Neural progenitor cell (in vitro differentiated cells): Measurements from ENCODE around the gene PDE3A. TPM values are rescaled to one million over a fixed set of nuclear protein-coding genes. Genes with fewer than 3 reads are reported as not detected.
A peak's percentile ranks its signal among the peaks of the same experiment; 100 is the strongest.
"Not testable (repeated sequence)": the region's sequence is repeated elsewhere in the genome, so short reads cannot be mapped to it uniquely, and the experiment has no call there.

Experiments used
- DNase-seq: peaks from one replicate; pipeline ENCODE4 v3.0.0-alpha.2; 2016; ENCODE audit warnings: low spot score
- H2AFZ ChIP-seq: fragments of 200-600 bp; sonication (generic); replicated peaks from 2 replicates; pipeline ENCODE4 v1.6.1; 2016; ENCODE audit warnings: antibody characterized with exemption
- H3F3A ChIP-seq: fragments of 200-600 bp; sonication (generic); 2 replicates; pipeline ENCODE4 v1.6.1; 2016; ENCODE audit warnings: antibody characterized with exemption, low read depth
- H3K27ac ChIP-seq: fragments of 200-600 bp; sonication (generic); 2 replicates; pipeline ENCODE4 v1.5.1; 2016; ENCODE audit warnings: mild to moderate bottlenecking
- H3K27me3 ChIP-seq: fragments of 200-600 bp; sonication (generic); 2 replicates; pipeline ENCODE4 v1.6.1; 2016; ENCODE audit warnings: mild to moderate bottlenecking, moderate library complexity
- H3K36me3 ChIP-seq: fragments of 200-600 bp; sonication (generic); 2 replicates; pipeline ENCODE4 v1.5.1; 2016
- H3K4me1 ChIP-seq: fragments of 200-600 bp; sonication (generic); 2 replicates; pipeline ENCODE4 v1.6.1; 2016; ENCODE audit warnings: mixed run types
- H3K4me2 ChIP-seq: fragments of 200-600 bp; sonication (generic); 2 replicates; pipeline ENCODE4 v1.6.1; 2016
- H3K4me3 ChIP-seq: fragments of 200-600 bp; sonication (generic); 2 replicates; pipeline ENCODE4 v1.5.1; 2016
- H3K79me2 ChIP-seq: fragments of 200-600 bp; sonication (generic); 2 replicates; pipeline ENCODE4 v1.6.1; 2016; ENCODE audit warnings: low read depth
- H3K9ac ChIP-seq: fragments of 200-600 bp; sonication (generic); 2 replicates; pipeline ENCODE4 v1.6.1; 2016
- H3K9me3 ChIP-seq: fragments of 200-600 bp; sonication (generic); 2 replicates; pipeline ENCODE4 v1.5.1; 2016; ENCODE audit warnings: low read depth
- H4K20me1 ChIP-seq: fragments of 200-600 bp; sonication (generic); 2 replicates; pipeline ENCODE4 v1.6.1; 2016; ENCODE audit warnings: low read depth
- H3K27ac Mint-ChIP-seq: 3 replicates; pipeline ENCODE4 v1.8.0; 2021; ENCODE audit warnings: mixed read lengths
- H3K27me3 Mint-ChIP-seq: 2 replicates; pipeline ENCODE4 v1.8.0; 2022; ENCODE audit warnings: low read depth, mild to moderate bottlenecking, inconsistent platforms, moderate library complexity, mixed read lengths; ENCODE audit not compliant: insufficient read depth
- H3K36me3 Mint-ChIP-seq: 3 replicates; pipeline ENCODE4 v1.8.0; 2021; ENCODE audit warnings: mixed read lengths
- H3K4me1 Mint-ChIP-seq: 3 replicates; pipeline ENCODE4 v1.8.0; 2021; ENCODE audit warnings: mixed read lengths
- H3K4me3 Mint-ChIP-seq: 3 replicates; pipeline ENCODE4 v1.8.0; 2021; ENCODE audit warnings: mild to moderate bottlenecking, moderate library complexity, mixed read lengths
- H3K9me3 Mint-ChIP-seq: 3 replicates; pipeline ENCODE4 v1.8.0; 2020; ENCODE audit warnings: mixed read lengths
- EZH2 ChIP-seq: fragments of 200-600 bp; sonication (generic); IDR thresholded peaks from 2 replicates; pipeline ENCODE4 v1.6.1; 2017; ENCODE audit warnings: antibody characterized with exemption, mild to moderate bottlenecking, moderate library complexity
- EZH2phosphoT487 ChIP-seq: fragments of 200-600 bp; sonication (generic); IDR thresholded peaks from 2 replicates; pipeline ENCODE4 v1.6.1; 2017; ENCODE audit warnings: antibody characterized with exemption
- total RNA-seq: library from RNA; depleted of rRNA; stranded (reverse); fragments of >200 nt; gene quantifications from 2 replicates; pipeline ENCODE4 v1.2.3, GENCODE V29; 2015; ENCODE audit warnings: low replicate concordance
- TF ChIP-seq, protein P1 (sequence below): fragments of 200-600 bp; sonication (generic); IDR thresholded peaks from 2 replicates; pipeline ENCODE4 v1.5.1; 2017; ENCODE audit warnings: antibody characterized with exemption, mild to moderate bottlenecking

The PDE3A gene
- 0.22 and 0.47 TPM in 2 replicates for total RNA-seq

- Histone ChIP-seq H3K27ac (no peak within 1 kb of the TSS), H3K9me3 (no peaks in the 10 kb centered on the region), H3K4me1 (no peaks in the 10 kb centered on the region), H3K4me2 (peak within 1 kb of the TSS; percentile 96), H3K36me3 (no peaks in the 10 kb centered on the region), H4K20me1 (no peaks in the 10 kb centered on the region), H2AFZ (peak within 1 kb of the TSS; percentile 94), H3F3A (peaks cover 22% of the 10 kb centered on the region), H3K27me3 (peaks cover 49% of the 10 kb centered on the region), H3K4me3 (peak within 1 kb of the TSS; percentile 57), H3K9ac (no peak within 1 kb of the TSS), H3K79me2 (no peaks in the 10 kb centered on the region)
- Mint-ChIP-seq H3K27me3 (no peaks in the 10 kb centered on the region), H3K27ac (peak within 1 kb of the TSS; percentile 98), H3K4me1 (peaks cover 19% of the 10 kb centered on the region), H3K36me3 (peaks cover 2% of the 10 kb centered on the region), H3K4me3 (peak within 1 kb of the TSS; percentile 96), H3K9me3 (no peaks in the 10 kb centered on the region)
- peak; percentile 53 for TF ChIP-seq EZH2
- TF ChIP-seq, protein P1, sequence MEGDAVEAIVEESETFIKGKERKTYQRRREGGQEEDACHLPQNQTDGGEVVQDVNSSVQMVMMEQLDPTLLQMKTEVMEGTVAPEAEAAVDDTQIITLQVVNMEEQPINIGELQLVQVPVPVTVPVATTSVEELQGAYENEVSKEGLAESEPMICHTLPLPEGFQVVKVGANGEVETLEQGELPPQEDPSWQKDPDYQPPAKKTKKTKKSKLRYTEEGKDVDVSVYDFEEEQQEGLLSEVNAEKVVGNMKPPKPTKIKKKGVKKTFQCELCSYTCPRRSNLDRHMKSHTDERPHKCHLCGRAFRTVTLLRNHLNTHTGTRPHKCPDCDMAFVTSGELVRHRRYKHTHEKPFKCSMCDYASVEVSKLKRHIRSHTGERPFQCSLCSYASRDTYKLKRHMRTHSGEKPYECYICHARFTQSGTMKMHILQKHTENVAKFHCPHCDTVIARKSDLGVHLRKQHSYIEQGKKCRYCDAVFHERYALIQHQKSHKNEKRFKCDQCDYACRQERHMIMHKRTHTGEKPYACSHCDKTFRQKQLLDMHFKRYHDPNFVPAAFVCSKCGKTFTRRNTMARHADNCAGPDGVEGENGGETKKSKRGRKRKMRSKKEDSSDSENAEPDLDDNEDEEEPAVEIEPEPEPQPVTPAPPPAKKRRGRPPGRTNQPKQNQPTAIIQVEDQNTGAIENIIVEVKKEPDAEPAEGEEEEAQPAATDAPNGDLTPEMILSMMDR, result peak; percentile 34
- no peak for TF ChIP-seq EZH2phosphoT487
- peak; percentile 87 for DNase-seq
Measured at GRCh38 chr12:20368114-20368650, at the start of gene PDE3A. PDE3A (plus strand) TSS chr12:20368537; CDS start chr12:20369285, 748 bp downstream.

DNA sequence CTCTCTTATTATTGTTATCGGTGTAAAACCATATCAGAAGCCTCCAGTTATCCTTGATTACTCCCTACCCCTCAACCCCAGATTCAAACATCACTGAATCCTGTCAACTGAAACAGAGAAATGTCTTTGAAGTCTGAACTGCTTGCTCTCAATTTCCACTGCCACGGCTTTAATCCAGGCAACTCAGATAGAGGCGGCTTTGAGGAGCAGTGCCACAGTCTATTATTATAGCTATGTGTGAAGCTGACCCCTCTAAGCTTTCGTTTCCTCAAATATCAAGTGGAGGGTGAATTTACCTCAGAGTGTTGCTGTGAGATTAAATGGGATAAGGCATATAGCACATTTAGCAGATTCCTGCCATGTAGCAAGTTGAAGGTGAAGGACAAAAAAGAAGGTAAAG lies 49.0 kb upstream of the PDE3A start:
- peaks cover 2% of the 10 kb centered on the region for H3K27me3 Mint-ChIP-seq
- Histone ChIP-seq H3K9me3 (no peaks in the 10 kb centered on the region), H3K79me2 (no peaks in the 10 kb centered on the region), H3K36me3 (no peaks in the 10 kb centered on the region), H3K9ac (no peak overlapping the region), H3K4me2 (no peak overlapping the region), H3K27ac (no peak overlapping the region), H3K4me3 (no peak overlapping the region), H3K4me1 (no peaks in the 10 kb centered on the region), H4K20me1 (no peaks in the 10 kb centered on the region), H3K27me3 (no peaks in the 10 kb centered on the region), H2AFZ (no peak overlapping the region), H3F3A (no peaks in the 10 kb centered on the region)
- peaks cover 6% of the 10 kb centered on the region for H3K4me1 Mint-ChIP-seq
- H3K9me3 Mint-ChIP-seq, result no peaks in the 10 kb centered on the region
- no peak for DNase-seq
- TF ChIP-seq EZH2phosphoT487, result no peak
- TF ChIP-seq, protein P1, result no peak
- no peak for TF ChIP-seq EZH2
- no peaks in the 10 kb centered on the region for H3K36me3 Mint-ChIP-seq
- H3K27ac Mint-ChIP-seq, result no peak overlapping the region
- no peak overlapping the region for H3K4me3 Mint-ChIP-seq

DNA sequence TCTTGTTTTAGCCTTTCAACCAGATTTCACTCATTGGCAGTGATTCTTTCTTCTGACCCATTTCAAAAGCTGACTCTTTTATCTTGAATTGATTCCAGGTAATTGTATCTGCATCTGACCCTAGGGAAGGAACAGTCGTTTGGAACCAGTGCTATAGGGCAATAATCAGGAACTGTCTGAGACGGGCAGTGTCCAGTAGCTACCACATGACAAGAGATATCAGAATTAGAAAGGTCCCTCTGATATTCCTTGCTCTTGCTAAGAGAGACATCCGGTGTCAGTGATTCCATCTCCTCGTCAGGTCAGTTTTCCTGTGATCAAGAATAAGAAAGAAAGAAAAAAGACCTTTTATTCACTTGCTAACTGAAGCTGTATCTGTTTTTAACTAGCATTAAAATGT lies 47.8 kb upstream of the PDE3A start:
- Histone ChIP-seq H3K9me3 (no peaks in the 10 kb centered on the region), H3K4me3 (no peak overlapping the region), H3K79me2 (no peaks in the 10 kb centered on the region), H3K4me1 (no peaks in the 10 kb centered on the region), H3K27ac (no peak overlapping the region), H3K4me2 (no peak overlapping the region), H3K36me3 (no peaks in the 10 kb centered on the region), H3K27me3 (no peaks in the 10 kb centered on the region), H4K20me1 (no peaks in the 10 kb centered on the region), H2AFZ (no peak overlapping the region), H3K9ac (no peak overlapping the region), H3F3A (no peaks in the 10 kb centered on the region)
- no peaks in the 10 kb centered on the region for H3K9me3 Mint-ChIP-seq
- H3K27me3 Mint-ChIP-seq, result peaks cover 2% of the 10 kb centered on the region
- TF ChIP-seq EZH2 (no peak), EZH2phosphoT487 (no peak)
- TF ChIP-seq, protein P1, result no peak
- H3K27ac Mint-ChIP-seq, result no peak overlapping the region
- no peak for DNase-seq
- H3K36me3 Mint-ChIP-seq, result no peaks in the 10 kb centered on the region
- no peak overlapping the region for H3K4me3 Mint-ChIP-seq
- peaks cover 6% of the 10 kb centered on the region for H3K4me1 Mint-ChIP-seq

DNA sequence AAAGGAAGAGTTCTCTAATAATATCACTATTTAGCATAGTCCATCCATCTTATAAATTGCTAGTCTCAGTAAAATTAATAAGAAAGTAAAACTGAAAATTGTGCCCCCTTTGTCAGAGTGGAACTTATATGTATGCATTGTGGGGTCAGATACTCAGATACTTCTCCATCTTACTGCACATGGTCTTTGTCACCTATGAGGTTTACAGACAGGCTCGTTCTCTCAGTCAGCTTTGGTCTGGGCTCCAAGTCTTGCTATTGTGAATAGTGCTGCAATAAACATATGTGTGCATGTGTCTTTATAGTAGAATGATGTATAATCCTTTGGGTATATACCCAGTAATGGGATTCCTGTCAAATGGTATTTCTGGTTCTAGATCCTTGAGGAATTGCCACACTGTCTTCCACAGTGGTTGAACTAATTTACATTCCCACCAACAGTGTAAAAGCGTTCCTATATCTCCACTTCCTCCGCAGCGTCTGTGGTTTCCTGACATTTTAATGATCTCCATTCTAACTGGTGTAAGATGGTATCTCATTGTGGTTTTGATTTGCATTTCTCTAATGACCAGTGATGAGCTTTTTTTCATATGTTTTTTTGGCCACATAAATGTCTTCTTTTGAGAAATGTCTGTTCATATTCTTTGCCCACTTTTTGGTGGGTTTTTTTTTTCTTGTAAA lies 37.4 kb upstream of the PDE3A start:
- H3K27ac ChIP-seq, H3F3A ChIP-seq, H3K79me2 ChIP-seq, H3K27ac Mint-ChIP-seq, H3K9me3 ChIP-seq, H3K4me3 ChIP-seq, H3K36me3 Mint-ChIP-seq, H3K4me1 Mint-ChIP-seq, DNase-seq, H3K27me3 Mint-ChIP-seq, H3K36me3 ChIP-seq, H3K4me1 ChIP-seq, H3K4me3 Mint-ChIP-seq, H3K4me2 ChIP-seq, H2AFZ ChIP-seq, H3K27me3 ChIP-seq, H4K20me1 ChIP-seq, H3K9ac ChIP-seq: not testable (repeated sequence)
- peaks cover 14% of the 10 kb centered on the region for H3K9me3 Mint-ChIP-seq
